GM18526 (cell line): ENCODE data around the gene SLC26A1.

Source experiments
- POLR2A ChIP-seq: IDR thresholded peaks from 3 replicates; pipeline ENCODE4 v1.6.1; 2011; ENCODE audit not compliant: insufficient read length; ENCODE audit errors: extremely low read depth

The SLC26A1 gene

DNA sequence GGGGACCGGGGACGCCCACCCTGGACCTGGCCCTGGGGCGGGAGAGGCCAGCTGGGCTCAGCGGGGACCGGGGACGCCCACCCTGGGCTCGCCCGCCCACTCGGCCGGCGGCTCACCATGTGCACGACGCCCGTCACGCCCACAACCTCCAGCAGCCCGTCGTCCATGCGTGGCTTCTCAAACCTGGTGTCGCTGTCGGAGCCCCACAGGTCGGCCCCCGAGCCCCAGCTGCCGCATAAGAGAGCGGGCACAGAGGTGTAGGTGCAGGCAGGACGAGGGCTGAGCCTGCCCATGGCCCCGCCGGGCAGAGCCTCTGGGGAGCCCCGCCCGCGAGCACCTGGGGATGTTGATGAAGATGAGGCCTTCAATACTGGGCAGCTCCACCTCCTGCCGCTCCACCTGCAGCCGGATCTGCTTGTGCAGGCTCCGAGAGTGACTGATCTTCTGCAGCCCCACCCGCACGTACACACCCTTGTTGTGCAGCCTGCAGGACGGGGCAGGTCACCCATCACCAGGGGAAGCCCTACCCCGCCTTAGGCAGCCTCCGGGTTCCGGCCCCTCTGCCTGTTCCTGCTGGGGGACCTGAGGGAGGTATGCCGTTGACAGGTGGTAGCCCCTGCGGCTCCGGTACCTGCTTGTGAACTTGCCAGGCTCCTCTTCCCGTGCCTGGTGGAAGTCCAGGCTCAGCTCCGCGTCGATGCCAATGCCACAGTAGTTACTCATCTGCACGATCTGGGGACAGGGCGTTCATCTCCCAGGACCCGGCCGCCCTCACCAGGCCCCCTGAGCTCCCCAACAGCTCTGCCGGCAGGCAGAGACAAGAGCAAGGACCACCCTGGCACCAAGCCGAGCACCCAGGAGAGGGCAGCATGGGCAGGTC lies 31.6 kb downstream of the SLC26A1 start:
- TF ChIP-seq POLR2A, result no peak

DNA sequence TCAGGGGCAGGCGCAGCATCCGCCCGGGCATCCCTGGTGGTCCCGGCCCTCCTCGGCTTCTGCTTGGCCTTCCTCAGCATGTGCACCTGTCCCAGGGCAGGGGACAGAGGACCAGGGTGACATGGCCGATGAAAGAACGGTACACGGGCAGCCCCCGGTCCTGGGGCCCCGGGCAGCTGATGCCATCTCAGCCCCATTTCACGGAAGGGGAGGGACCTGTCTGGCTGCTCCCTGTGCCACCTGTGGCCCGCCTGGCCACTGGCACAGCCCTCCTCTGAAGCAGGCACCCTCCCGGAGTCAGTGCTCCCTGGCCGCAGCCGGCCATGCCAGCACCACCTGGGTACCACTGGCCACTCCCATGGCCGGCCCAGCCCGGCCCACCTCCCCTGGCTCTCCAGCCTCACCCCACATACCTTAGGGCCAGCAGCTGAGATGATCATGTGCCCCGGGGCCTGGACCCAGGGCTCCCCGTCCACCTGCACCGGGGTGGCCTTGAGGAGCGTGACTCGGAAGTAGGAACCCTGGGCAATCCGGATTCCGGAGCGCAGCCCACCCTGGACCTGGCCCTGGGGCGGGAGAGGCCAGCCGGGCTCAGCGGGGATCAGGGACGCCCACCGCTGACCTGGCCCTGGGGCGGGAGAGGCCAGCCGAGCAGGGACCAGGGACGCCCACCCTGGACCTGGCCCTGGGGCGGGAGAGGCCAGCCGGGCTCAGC lies 32.4 kb downstream of the SLC26A1 start:
- no peak for TF ChIP-seq POLR2A

DNA sequence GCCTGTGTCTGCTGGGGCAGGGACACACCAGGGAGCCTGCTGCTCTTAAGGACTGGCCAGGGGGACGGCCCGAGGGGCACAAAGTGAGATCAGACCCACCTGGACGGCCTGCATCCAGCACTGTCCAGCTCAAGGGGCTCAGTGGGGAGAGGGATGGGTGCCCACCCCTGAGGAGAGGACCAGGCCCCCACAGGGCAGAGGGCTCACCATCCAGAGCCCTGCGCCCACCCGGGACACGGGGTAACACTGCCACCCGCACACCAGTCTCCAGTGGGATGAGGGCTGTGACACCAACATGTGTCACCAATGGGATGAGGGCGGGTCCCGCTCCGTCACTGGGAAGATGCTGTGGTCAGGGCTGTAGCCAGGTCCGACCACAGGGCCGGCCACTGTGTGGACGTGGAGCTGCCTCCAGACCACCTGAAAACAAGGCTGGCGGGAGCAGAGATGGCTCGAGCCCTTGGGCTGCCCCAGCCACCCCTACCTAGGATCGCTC lies 33.0 kb downstream of the SLC26A1 start:
- TF ChIP-seq POLR2A, result no peak

DNA sequence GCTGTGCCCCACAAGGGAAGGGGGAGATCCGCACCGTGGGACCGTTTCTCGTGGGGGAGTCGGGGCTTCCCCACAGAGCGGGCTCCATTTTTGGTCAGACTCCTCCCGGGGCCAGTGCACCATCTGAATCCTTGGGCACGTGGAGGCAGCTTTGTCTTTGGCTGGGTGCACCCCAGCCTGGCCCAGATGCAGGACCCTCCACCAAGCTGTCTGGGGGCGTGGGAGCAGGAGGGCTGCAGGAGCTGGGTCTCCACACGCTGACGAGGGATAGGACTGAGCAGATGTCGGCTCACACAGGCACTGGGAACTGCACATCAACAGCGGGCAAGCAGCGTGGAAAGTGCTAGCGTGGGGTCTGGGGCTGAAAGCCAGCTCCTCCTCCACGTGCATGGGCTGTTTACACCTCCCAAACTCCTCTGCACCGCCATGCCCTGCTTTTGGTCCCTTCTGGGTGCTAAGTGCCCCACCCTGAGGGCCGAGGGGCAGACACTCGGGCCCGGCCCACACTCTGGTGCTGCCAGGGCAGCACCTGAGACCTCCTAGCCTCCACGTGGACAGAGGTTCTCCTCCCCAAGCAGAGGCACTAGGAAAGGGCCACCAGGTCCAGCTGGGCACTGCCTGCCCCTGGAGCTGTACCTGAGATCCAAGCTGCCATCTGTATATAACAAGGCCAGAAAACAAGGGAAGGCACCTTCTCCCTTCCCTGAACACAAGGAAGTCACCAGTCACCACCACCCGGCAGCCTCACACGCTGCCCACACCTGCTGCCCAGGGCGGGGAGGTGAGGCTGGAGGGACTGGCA lies 33.7 kb downstream of the SLC26A1 start:
- no peak for TF ChIP-seq POLR2A

GRCh38 chr4:958696-959337 lies 34.4 kb downstream of the SLC26A1 start:
- TF ChIP-seq POLR2A, result no peak

GRCh38 chr4:958314-958665 lies 34.9 kb downstream of the SLC26A1 start:
- TF ChIP-seq POLR2A, result no peak

- no peak for TF ChIP-seq POLR2A
Observed at GRCh38 chr4:957581-958313, 35.5 kb downstream of the SLC26A1 start.

DNA sequence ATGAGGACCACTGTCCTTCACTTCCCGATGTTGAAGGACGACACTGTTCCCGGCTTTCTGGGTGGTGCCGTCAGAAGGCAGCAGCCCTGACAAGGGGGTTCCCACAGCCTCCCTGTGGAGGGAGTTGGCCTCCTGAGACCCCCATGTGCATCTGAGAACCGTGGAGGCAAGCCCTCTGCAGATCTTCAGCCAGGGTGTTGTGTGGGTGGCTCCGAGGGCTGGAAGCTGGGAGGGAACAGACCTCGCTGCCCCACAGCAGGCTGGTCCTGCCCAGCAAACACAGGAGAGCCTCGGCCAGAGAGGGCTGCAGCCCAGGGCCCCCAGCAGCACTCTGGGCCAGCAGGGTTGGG lies 36.0 kb downstream of the SLC26A1 start:
- TF ChIP-seq POLR2A, result no peak

- no peak for TF ChIP-seq POLR2A
Observed at GRCh38 chr4:956531-957230, 36.5 kb downstream of the SLC26A1 start.

DNA sequence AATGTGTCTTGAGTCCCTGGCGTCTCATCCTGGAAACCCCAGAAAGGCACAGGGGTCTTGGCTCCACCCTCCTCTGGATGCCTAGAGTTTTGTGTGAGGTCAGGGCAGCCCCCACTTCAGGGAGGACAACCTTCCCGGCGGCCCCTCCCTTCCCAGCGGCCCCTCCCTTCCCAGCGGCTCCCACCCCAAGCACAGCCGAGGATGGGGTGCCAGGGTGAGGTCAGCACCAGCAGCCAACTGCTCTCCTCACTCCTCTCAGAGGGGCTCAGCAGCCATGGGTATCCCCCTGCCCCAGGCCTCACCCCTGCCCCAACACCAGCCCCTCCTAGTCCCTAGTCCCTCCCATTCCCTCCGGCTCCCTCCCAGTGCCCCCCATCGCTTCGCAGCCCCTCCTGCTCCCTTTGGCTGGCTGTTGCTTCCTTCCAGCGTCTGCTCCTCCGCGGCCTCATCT lies 37.2 kb downstream of the SLC26A1 start:
- TF ChIP-seq POLR2A, result no peak

DNA sequence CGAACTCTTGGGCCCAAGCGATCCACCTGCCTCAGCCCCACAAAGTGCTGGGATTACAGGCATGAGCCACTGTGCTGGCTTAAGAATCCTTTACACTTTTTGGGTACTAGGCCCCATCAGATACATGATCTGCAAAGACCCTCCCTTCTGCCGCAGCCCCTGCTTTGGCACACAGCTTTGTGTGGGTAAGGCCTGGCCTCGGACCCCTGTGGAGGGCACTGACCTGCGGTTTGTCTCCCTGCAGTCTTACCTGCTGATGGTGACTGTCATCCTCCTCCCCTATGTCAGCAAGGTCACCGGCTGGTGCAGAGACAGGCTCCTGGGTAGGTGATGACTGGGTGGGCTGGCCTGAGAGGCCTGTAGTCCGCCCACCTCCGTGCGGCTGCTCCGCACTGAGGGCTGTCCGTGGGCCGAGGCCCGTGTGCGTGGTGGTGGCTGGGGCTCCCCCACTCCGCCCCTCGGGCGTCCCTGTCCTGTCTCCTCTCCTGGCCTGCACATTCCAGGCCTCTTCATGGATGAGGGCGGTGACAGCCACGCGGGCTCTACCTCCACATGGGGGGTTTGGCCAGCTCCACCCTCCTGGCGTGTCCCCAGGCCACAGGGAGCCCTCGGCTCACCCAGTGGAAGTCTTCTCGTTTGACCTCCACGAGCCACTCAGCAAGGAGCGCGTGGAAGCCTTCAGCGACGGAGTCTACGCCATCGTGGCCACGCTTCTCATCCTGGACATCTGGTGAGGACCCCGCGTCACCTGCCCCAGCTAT lies 37.9 kb downstream of the SLC26A1 start:
- TF ChIP-seq POLR2A, result no peak

DNA sequence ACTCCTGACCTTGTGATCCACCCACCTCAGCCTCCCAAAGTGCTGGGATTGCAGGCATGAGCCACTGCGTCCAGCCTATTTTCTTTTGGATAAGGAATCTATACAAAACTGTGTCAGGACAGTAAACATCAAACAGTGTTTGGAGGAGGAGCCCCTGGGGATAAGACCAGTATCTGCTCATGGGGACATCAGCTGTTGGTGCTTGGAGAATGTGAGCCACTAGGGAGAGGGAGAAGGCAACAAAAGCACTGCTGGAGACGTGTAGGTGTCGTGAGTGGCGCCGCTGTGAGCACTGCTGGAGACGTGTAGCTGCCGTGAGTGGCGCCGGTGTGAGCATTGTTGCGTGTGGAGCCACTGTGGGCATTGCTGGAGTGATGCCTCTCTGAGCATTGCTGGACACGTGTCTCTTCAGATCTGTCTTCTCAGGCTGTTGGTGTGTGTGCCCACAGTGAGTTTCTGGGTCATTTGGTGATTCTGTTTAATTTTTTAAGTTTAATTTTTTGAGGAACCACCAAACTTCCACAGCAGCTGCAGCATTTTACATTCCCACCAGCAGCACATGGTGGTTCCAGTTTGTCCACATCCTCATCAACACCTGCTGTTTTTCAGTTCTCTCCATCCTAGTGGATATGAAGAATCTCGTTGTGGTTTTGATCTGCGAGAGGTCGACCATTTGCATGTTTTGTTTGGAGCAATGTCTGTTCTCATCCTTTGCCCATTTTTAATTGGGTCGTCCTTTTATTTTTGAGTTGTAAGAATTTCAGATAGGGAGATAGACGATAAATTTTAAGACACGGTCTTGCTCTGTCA lies 38.8 kb downstream of the SLC26A1 start:
- TF ChIP-seq POLR2A, result no peak
